Kasumi-1 (cell line): ENCODE measurements around the gene TNS3.

Experiments
- DNase-seq, 2 experiments: peaks; one replicate each; lab custom pipeline; 2025; lab: John Stamatoyannopoulos, UW

Gene TNS3

GRCh38 chr7:47258798-47259197 lies 323.1 kb downstream of the TNS3 start:
- DNase-seq = no peak

- no peak for DNase-seq
Observed at GRCh38 chr7:47256016-47256415, 325.9 kb downstream of the TNS3 start.

GRCh38 chr7:47255441-47255840 lies 326.5 kb downstream of the TNS3 start:
- DNase-seq = no peak

GRCh38 chr7:47255007-47255406 lies 326.9 kb downstream of the TNS3 start:
- DNase-seq = no peak

GRCh38 chr7:47254081-47254977 lies 327.6 kb downstream of the TNS3 start:
- DNase-seq = peak; percentile 42 to 79

- DNase-seq = peak; percentile 40 to 49
Observed at GRCh38 chr7:47253650-47254080, 328.2 kb downstream of the TNS3 start.

GRCh38 chr7:47252675-47253074 lies 329.2 kb downstream of the TNS3 start:
- DNase-seq = no peak

- no peak for DNase-seq
Observed at GRCh38 chr7:47249361-47249760, 332.6 kb downstream of the TNS3 start.

GRCh38 chr7:47248797-47249196 lies 333.1 kb downstream of the TNS3 start:
- DNase-seq = no peak

- no peak for DNase-seq
Observed at GRCh38 chr7:47247132-47247531, 334.8 kb downstream of the TNS3 start.

GRCh38 chr7:47244692-47245091 lies 337.2 kb downstream of the TNS3 start:
- no peak for DNase-seq

GRCh38 chr7:47241112-47242065 lies 340.5 kb downstream of the TNS3 start:
- no peak for DNase-seq

GRCh38 chr7:47239931-47240421 lies 341.9 kb downstream of the TNS3 start:
- no peak for DNase-seq

GRCh38 chr7:47239034-47239433 lies 342.9 kb downstream of the TNS3 start:
- no peak for DNase-seq

- DNase-seq = no peak
Observed at GRCh38 chr7:47236480-47237129, 345.3 kb downstream of the TNS3 start.

GRCh38 chr7:47233996-47234395 lies 347.9 kb downstream of the TNS3 start:
- no peak for DNase-seq

GRCh38 chr7:47232751-47233412 lies 349.0 kb downstream of the TNS3 start:
- no peak for DNase-seq

- DNase-seq = no peak
Observed at GRCh38 chr7:47231627-47232026, 350.3 kb downstream of the TNS3 start.

GRCh38 chr7:47231032-47231431 lies 350.9 kb downstream of the TNS3 start:
- DNase-seq = no peak

GRCh38 chr7:47228386-47229014 lies 353.4 kb downstream of the TNS3 start:
- no peak for DNase-seq

- no peak for DNase-seq
Observed at GRCh38 chr7:47227762-47228177, 354.1 kb downstream of the TNS3 start.
